Measurements from ENCODE around the gene CTSO.

DNA sequence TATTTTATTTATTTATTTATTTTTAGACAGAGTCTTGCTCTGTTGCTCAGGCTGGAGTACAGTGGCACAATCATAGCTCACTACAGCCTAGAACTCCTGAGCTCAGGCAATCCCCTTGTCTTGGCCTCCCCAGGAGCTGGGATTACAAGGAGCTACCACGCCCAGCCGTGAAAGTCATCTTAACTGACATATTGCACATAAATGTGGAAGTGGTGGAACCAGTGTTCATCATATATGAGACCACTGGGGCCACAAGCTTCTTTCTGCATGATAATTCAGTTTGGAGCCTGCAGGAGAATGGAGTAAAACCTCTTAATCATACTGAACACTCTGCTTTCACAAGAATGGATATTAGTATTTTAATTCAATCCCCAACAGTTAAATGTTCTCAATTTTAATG is 12.5 kb upstream of the CTSO start:
- TF ChIP-seq CTCF (conservative IDR thresholded peaks at IDR 0.05 in 1 of 2, IDR thresholded peaks at IDR 0.05 in 1 of 2; ENCODE audit: extremely low read depth in 1 of 2, insufficient read depth in 1 of 2, low read depth in 1 of 2, low read length in 2 of 2): no peak
- TF ChIP-seq EZH2 (IDR thresholded peaks at IDR 0.05; ENCODE audit: borderline replicate concordance, low read length): no peak
